ENCODE measurements around the gene TMX4.
A peak's percentile ranks its signal among the peaks of the same experiment; 100 is the strongest.
"Not testable (repeated sequence)": the region's sequence is repeated elsewhere in the genome, so short reads cannot be mapped to it uniquely, and the experiment has no call there.

Gene TMX4, protein sequence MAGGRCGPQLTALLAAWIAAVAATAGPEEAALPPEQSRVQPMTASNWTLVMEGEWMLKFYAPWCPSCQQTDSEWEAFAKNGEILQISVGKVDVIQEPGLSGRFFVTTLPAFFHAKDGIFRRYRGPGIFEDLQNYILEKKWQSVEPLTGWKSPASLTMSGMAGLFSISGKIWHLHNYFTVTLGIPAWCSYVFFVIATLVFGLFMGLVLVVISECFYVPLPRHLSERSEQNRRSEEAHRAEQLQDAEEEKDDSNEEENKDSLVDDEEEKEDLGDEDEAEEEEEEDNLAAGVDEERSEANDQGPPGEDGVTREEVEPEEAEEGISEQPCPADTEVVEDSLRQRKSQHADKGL

DNA sequence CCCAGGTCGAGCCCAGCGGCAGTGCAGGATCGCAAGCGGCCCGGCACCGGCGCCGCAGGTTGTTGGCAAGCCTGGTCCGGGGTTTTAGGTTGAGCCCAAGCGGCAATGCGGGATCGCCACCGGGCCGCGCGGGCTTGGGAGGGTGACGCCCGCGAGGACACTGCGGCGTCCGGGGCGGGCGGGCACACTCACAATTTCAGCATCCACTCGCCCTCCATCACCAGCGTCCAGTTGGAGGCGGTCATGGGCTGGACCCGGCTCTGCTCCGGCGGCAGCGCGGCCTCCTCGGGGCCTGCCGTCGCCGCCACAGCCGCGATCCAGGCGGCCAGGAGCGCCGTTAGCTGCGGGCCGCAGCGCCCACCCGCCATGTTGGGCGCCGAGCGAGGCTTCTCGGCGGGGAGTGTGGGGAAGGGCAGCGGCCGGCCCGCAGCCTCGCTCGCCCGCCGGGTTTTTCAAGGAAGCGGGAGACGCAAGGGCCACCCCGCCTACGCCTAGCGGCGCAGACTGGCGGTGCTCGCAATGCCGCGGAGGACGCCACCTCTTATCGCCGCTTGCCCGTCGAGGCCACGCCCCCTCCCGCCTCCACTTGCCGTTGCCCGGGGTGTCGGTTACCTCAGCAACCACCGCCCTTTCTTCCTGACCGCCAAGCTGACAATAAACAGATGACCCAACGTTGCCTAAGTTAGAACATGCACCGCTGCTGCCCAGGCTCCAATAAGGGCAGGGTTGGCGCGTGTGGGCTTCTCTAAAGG, at the start of gene TMX4:
TSS of gene TMX4 (minus strand) at position 516 of the 752 bp plus-strand sequence. CDS start at position 368, 148 bp downstream.
- peak; percentile 69 for DNase-seq (ENCODE audit: low read depth)

DNA sequence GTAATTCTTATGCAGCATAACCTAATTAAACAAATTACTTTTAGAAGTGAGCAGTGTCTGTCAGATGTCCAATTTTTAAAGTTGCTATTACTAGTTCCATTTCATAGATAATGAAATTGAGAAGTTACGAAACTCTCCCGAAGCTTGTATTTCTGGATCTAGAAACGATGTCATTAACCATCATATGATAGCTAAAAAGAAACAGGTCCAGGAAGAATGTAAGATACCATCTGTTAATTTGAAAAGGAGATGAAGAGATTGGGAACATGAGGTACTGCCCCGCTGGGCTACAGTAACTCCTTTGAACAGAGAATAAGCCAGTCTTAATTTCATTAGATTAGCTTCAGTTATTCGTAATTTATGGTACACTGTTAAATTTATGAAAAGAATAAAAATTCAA, 47.5 kb upstream of the TMX4 start:
- DNase-seq (ENCODE audit: low read depth), result no peak

- no peak for DNase-seq (ENCODE audit: low read depth)
Observed at GRCh38 chr20:8066662-8067061, 47.1 kb upstream of the TMX4 start.

DNA sequence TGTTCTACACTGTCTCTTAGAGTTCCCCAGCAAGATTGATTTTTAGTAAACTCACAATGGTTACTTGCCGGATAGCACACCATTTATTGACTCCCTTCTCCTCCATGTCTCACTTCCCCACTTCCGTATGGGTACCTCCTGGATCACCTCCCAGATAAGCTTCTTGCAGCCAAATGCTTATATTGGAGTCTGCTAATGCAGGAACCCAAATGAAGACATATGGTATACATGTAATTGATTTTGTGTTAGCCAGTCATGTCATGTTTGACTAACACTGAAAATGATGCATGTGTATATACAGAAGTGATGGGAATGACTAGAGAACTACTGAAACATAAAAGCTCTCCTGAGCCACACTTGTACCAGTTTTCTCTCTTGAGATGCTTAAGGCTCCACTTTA, 46.1 kb upstream of the TMX4 start:
- no peak for DNase-seq (ENCODE audit: low read depth)

DNA sequence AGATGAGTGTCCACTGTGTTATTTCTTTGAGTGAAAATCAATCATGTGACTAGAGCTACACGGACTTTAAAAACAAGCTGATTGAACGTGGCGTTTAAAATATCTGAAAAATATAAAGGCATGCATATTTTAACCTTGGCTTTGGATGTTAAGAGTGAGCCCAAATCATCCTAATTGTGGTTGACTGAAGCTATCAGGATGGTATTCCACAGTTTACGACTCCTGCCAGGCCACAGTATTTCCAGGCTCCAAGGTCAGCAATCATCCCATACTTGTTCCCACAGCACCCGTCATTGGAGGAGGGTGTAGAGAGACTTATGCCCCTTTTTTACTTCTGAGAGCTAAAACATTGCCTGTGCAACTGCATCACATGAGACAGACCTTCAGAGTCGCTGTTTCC, 43.2 kb upstream of the TMX4 start:
- no peak for DNase-seq (ENCODE audit: low read depth)

GRCh38 chr20:8061861-8062518, 42.4 kb upstream of the TMX4 start:
- no peak for DNase-seq (ENCODE audit: low read depth)

DNA sequence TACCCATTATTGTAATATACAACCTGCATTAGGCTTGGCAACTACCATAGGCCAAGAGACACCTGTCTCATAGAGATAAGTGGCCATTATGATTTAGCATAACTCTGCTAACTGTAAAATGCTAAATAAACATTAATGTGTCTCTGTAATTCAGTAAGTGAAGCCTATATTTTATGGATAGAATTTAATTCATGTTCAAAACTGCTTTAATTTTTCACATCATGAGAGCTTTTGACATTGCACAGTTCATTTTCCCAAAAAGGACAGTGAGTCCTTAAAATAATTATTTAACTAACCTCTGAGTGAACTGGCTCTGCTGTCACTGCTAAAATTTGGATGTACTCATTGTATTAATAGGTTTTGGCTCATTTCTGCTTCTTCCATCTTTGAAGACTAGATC, 41.4 kb upstream of the TMX4 start:
- DNase-seq (ENCODE audit: low read depth), result no peak

- DNase-seq (ENCODE audit: low read depth), result no peak
Observed at GRCh38 chr20:8057871-8058270, 38.3 kb upstream of the TMX4 start.

DNA sequence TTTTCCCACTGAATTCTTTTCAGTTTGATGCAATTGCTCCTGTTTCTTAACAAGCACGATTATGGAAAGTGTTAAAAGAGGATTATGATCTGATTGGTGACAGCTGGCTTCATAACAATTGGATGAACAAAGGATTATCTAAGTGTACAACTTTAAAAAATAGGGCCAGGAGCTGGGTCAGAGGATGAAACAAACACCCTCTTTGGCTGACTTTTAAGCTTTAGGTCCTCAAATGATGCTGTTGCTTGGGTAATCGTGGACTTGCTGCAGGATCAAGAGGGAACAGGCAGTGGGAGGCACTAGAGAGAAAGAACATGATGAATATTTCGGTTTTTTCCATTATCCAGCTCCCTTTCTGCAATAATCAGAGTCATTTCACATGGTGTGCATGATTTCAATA, 35.5 kb upstream of the TMX4 start:
- no peak for DNase-seq (ENCODE audit: low read depth)

DNA sequence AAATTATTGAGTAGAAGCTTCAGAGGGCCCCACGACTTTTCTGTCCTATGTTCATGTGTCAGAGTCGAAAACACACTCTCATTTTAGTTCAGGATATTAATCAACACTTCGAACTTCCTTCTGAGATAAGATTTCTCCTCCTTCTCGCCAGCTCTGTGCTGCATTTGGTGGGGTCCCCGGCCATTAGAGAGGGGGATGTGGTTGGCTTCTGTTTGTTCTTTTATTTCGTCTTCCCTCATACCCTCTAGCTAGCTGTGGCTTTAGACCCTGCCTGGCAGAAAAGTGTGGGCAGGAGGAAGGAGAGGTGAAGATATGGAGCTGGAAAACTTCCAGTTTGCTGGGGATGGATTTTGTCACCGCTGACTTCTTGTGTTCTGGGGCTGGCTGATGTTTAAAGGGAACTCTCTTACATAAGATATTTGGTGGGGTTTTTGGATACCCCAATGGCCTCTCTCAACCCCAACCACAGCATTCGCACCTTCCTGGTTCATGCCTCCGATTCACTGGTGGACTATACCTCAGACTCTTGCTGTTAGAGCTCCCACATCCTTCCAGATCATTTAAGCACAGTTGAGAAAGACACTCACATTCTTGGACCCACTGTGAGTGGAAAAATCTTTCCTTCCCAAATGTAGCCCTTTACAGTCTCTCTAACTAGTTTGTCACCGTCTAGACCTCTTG, 30.7 kb upstream of the TMX4 start:
- DNase-seq (ENCODE audit: low read depth), result no peak

- no peak for DNase-seq (ENCODE audit: low read depth)
Observed at GRCh38 chr20:8049310-8049709, 29.7 kb upstream of the TMX4 start.

DNA sequence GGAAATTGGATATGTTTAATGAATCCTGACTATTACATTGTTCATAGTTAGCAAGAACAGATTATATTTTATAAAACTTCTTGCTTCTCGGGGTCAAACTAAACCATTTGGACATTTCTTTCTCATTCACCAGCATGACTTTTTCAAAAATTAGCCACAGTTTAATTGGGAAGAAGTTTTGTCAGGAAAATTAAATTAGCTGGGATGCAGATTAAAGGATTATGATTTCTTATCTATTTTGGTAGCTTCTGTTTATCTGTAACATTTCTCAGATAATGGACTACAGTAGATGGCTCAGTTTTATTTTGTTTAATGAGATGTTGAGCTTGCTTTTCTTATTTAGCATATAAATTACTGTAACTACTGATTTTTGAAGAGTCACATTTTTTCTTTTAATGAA, 26.4 kb upstream of the TMX4 start:
- DNase-seq (ENCODE audit: low read depth), result no peak

GRCh38 chr20:8043687-8044282, 24.2 kb upstream of the TMX4 start:
- DNase-seq (ENCODE audit: low read depth), result no peak

- DNase-seq (ENCODE audit: low read depth), result no peak
Observed at GRCh38 chr20:8039042-8039441, 19.5 kb upstream of the TMX4 start.

DNA sequence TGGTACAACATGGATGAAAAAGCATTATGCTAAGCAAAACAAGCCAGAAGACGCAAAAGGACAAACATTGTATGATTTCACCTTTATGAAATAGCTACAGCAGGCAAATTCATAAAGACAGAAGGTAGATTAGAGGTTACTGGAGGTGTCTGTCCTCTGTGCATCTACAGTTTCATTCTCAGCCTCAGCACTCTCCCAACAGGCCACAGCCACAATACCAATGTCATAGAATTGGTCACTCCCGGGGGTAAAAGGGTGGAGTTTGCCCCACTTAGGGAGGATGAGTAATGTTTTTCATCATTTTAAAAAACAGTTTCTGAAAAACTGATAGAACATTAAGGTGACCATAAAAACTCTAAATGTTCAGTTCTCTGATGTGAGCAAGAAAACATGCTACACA, 17.2 kb upstream of the TMX4 start:
- no peak for DNase-seq (ENCODE audit: low read depth)

- no peak for DNase-seq (ENCODE audit: low read depth)
Observed at GRCh38 chr20:8033151-8033841, 13.7 kb upstream of the TMX4 start.

DNA sequence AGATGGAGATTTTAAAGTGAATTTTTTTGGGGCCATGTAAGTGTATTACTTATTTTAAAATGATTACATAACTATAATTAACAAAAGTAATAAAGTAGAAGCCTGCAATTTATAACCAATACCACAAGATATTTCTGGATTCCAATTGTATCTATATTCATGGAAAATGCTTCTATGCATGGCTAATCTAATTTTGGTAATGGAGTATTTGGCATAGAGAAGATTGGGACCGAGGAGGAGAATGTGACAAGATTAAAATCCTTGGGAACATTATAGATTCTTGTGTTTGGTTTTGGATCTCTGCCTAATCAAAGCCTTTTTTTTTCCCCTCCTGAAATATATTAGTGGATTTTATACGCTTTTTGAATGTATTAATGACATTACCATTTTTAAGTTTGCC, 12.9 kb upstream of the TMX4 start:
- no peak for DNase-seq (ENCODE audit: low read depth)

GRCh38 chr20:8031539-8031938, 12.0 kb upstream of the TMX4 start:
- not testable (repeated sequence) for DNase-seq (ENCODE audit: low read depth)

DNA sequence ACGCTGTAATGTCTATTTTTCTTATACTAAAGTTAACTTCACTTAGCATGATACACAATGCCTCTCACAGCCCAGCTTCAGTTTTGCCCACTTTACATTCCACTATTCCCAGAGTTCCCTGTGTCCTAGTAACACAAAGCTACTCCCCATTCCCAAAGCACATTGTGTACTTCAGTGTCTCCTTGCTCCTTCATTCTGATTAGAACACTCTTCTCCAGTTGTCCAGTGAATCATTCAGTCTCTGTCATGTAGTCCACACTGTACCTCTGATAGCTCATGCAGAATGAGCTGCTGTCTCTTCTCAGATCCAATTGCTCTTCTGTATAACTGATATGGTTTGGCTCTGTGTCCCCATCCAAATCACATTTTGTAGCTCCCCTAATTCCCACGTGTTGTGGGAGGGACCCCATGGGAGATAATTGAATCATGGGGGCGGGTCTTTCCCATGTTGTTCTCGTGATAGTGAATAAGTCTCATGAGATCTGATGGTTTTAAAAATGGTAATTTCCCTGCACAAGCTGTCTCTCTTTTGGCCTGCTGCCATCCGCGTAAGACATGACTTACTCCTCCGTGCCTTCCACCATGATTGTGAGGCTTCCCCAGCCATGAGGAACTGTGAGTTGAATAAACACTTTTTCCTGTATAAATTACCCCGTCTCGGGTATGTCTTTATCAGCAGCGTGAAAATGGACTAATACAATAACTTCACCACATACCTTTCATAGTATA, 2.1 kb upstream of the TMX4 start:
- no peak for DNase-seq (ENCODE audit: low read depth)

GRCh38 chr20:8020314-8021079, 936 bp upstream of the TMX4 start:
- no peak for DNase-seq (ENCODE audit: low read depth)
